H1 (cell line): ENCODE data around the gene GPR141. TPM values are rescaled to one million over a fixed set of nuclear protein-coding genes. Genes with fewer than 3 reads are reported as not detected.

Experiments used
- CTCF ChIA-PET: fragments of 300-600 bp; sonication (Branson Sonifier 250); formaldehyde crosslinking; loops from one replicate; lab custom pipeline; 2021; ENCODE audit not compliant: partially characterized antibody; lab: Charles Lee
- POLR2A ChIA-PET: fragments of 300-600 bp; sonication (Branson Sonifier 250); formaldehyde crosslinking; loops from one replicate; lab custom pipeline; 2021; ENCODE audit warnings: inconsistent platforms; ENCODE audit not compliant: partially characterized antibody; lab: Charles Lee
- DNase-seq, 2 experiments: peaks; one replicate each; pipeline versions ENCODE4 v3.0.0 to v3.0.0-alpha.2; 2010 to 2022; ENCODE audit warnings: low spot score in 2 of 2, low read depth in 1 of 2, mixed read lengths in 1 of 2
- FAIRE-seq: peaks from 2 replicates; lab custom pipeline; 2011; peaks lifted over from hg19 to GRCh38; lab: Jason Lieb, UNC
- H2AFZ ChIP-seq: 2 replicates; pipeline ENCODE4 v1.8.1; 2012; ENCODE audit warnings: low read length, inconsistent platforms
- H2AK5ac ChIP-seq: 2 replicates; pipeline ENCODE4 v1.6.1; 2013; ENCODE audit warnings: low read depth, low read length
- H2BK120ac ChIP-seq: replicated peaks from 2 replicates; pipeline ENCODE3; 2013; ENCODE audit warnings: low read depth, low read length, inconsistent platforms
- H2BK12ac ChIP-seq: 2 replicates; pipeline ENCODE4 v1.6.1; 2013; ENCODE audit warnings: low read depth, low read length
- H2BK15ac ChIP-seq: 2 replicates; pipeline ENCODE4 v1.6.1; 2013; ENCODE audit warnings: low read length
- H2BK20ac ChIP-seq: 2 replicates; pipeline ENCODE4 v1.6.1; 2013; ENCODE audit warnings: low read length
- H2BK5ac ChIP-seq: 2 replicates; pipeline ENCODE4 v1.6.1; 2013; ENCODE audit warnings: low read depth, low read length
- H3K14ac ChIP-seq: 2 replicates; pipeline ENCODE4 v1.6.1; 2013; ENCODE audit warnings: inconsistent platforms; ENCODE audit not compliant: insufficient read length
- H3K18ac ChIP-seq: 2 replicates; pipeline ENCODE4 v1.6.1; 2013; ENCODE audit warnings: low read length; ENCODE audit errors: extremely low read depth
- H3K23ac ChIP-seq: 2 replicates; pipeline ENCODE4 v1.6.1; 2013; ENCODE audit warnings: inconsistent platforms; ENCODE audit not compliant: insufficient read length
- H3K23me2 ChIP-seq: 2 replicates; pipeline ENCODE4 v1.6.1; 2013; ENCODE audit warnings: low read depth, low read length
- H3K27ac ChIP-seq: 2 replicates; pipeline ENCODE4 v1.6.1; 2011; ENCODE audit warnings: low read depth, low read length, inconsistent platforms
- H3K27me3 ChIP-seq, 4 experiments: replicated peaks in 1 of 4; 1 replicate in 1 of 4; 2 replicates in 3 of 4; pipeline versions ENCODE4 v1.6.1 to v1.8.1; 2011 to 2013; ENCODE audit warnings: low read length in 3 of 4, mild to moderate bottlenecking in 3 of 4, inconsistent platforms in 2 of 4, mixed read lengths in 2 of 4, moderate library complexity in 1 of 4; ENCODE audit not compliant: control insufficient read depth in 3 of 4, insufficient read depth in 3 of 4; ENCODE audit errors: extremely low read depth in 1 of 4
- H3K36me3 ChIP-seq, 4 experiments: 2 replicates each; pipeline versions ENCODE4 v1.6.1 to v1.8.1; 2011 to 2013; ENCODE audit warnings: mild to moderate bottlenecking in 4 of 4, low read length in 3 of 4, moderate library complexity in 2 of 4, control low read depth in 1 of 4, inconsistent platforms in 1 of 4; ENCODE audit not compliant: insufficient read depth in 4 of 4, control insufficient read depth in 2 of 4
- H3K4ac ChIP-seq: replicated peaks from 2 replicates; pipeline ENCODE3; 2013; ENCODE audit warnings: low read length, low read depth, mixed read lengths, inconsistent platforms; ENCODE audit not compliant: insufficient read length
- H3K4me1 ChIP-seq, 4 experiments: replicated peaks in 1 of 4; 1 replicate in 1 of 4; 2 replicates in 3 of 4; pipeline versions ENCODE4 v1.6.1 to v1.8.1; 2011 to 2013; ENCODE audit warnings: low read length in 3 of 4, inconsistent platforms in 2 of 4, mixed read lengths in 1 of 4; ENCODE audit not compliant: insufficient read depth in 4 of 4, control insufficient read depth in 3 of 4
- H3K4me2 ChIP-seq, 2 experiments: 2 replicates each; pipeline versions ENCODE4 v1.6.1 to v1.8.1; 2011 to 2013; ENCODE audit warnings: low read depth in 2 of 2, low read length in 2 of 2, control low read depth in 1 of 2, inconsistent platforms in 1 of 2, mild to moderate bottlenecking in 1 of 2; ENCODE audit not compliant: insufficient read depth in 1 of 2
- H3K4me3 ChIP-seq, 4 experiments: fragments of 200-600, 300-600 bp in 1 of 4; sonication (generic), shearing (Covaris generic), sonication (Bioruptor Twin) in 1 of 4; 2 replicates each; pipeline versions ENCODE4 v1.5.1 to v1.8.1; 2011 to 2016; ENCODE audit warnings: low read length in 4 of 4, low read depth in 3 of 4, control low read depth in 2 of 4, inconsistent platforms in 2 of 4, mild to moderate bottlenecking in 2 of 4, mixed read lengths in 1 of 4, moderate library complexity in 1 of 4; ENCODE audit not compliant: insufficient read depth in 2 of 4; ENCODE audit errors: extremely low read depth in 1 of 4
- H3K56ac ChIP-seq: replicated peaks from 2 replicates; pipeline ENCODE3; 2013; ENCODE audit warnings: low read depth, mild to moderate bottlenecking, mixed read lengths, low read length, inconsistent platforms; ENCODE audit not compliant: insufficient read length
- H3K79me1 ChIP-seq: 2 replicates; pipeline ENCODE4 v1.6.1; 2013; ENCODE audit warnings: low read depth, low read length, control low read depth
- H3K79me2 ChIP-seq, 2 experiments: 2 replicates each; pipeline versions ENCODE4 v1.6.1 to v1.8.1; 2012 to 2013; ENCODE audit warnings: low read length in 2 of 2, mild to moderate bottlenecking in 2 of 2, inconsistent platforms in 1 of 2; ENCODE audit not compliant: insufficient read depth in 2 of 2, control insufficient read depth in 1 of 2
- H3K9ac ChIP-seq, 4 experiments: replicated peaks in 1 of 4; 1 replicate in 1 of 4; 2 replicates in 3 of 4; pipeline versions ENCODE4 v1.6.1 to v1.8.1; 2011 to 2013; ENCODE audit warnings: low read depth in 3 of 4, low read length in 3 of 4, control low read depth in 2 of 4, mild to moderate bottlenecking in 2 of 4, moderate library complexity in 2 of 4, inconsistent platforms in 1 of 4; ENCODE audit errors: extremely low read depth in 1 of 4
- H3K9me3 ChIP-seq, 2 experiments: 2 replicates each; pipeline versions ENCODE4 v1.6.1 to v1.8.1; 2012 to 2013; ENCODE audit warnings: mild to moderate bottlenecking in 2 of 2, moderate library complexity in 2 of 2, control low read depth in 1 of 2, inconsistent platforms in 1 of 2, low read depth in 1 of 2, low read length in 1 of 2, mixed read lengths in 1 of 2; ENCODE audit not compliant: insufficient read depth in 2 of 2
- H4K20me1 ChIP-seq, 2 experiments: replicated peaks in 1 of 2; 2 replicates each; pipeline versions ENCODE3 to v1.8.1; 2011 to 2013; ENCODE audit warnings: inconsistent platforms in 2 of 2, low read length in 2 of 2, mild to moderate bottlenecking in 1 of 2; ENCODE audit not compliant: insufficient read depth in 2 of 2, control insufficient read depth in 1 of 2
- H4K5ac ChIP-seq: 2 replicates; pipeline ENCODE4 v1.6.1; 2013; ENCODE audit warnings: low read length, low read depth, mixed read lengths, inconsistent platforms; ENCODE audit not compliant: insufficient read length
- H4K8ac ChIP-seq: 2 replicates; pipeline ENCODE4 v1.8.0; 2013; ENCODE audit warnings: mild to moderate bottlenecking, moderate library complexity, low read length, inconsistent platforms; ENCODE audit not compliant: insufficient read depth; ENCODE audit errors: extremely low read depth
- H4K91ac ChIP-seq: replicated peaks from 2 replicates; pipeline ENCODE3; 2013; ENCODE audit warnings: low read length, mixed read lengths, inconsistent platforms; ENCODE audit not compliant: insufficient read length
- CBX5 ChIP-seq: fragments of 300-800, 300-1000 bp; sonication (generic); IDR thresholded peaks from 2 replicates; pipeline ENCODE4 v1.7.1; 2016; ENCODE audit warnings: antibody characterized with exemption, low read length, low read depth
- KDM1A ChIP-seq: fragments of 200-600, 300-600 bp; sonication (generic); IDR thresholded peaks from 2 replicates; pipeline ENCODE4 v1.7.1; 2016; ENCODE audit warnings: mild to moderate bottlenecking, low read length, borderline replicate concordance
- KDM5A ChIP-seq: fragments of 200-600 bp; IDR thresholded peaks from 2 replicates; pipeline ENCODE4 v1.7.1; 2012; ENCODE audit warnings: mild to moderate bottlenecking, low read length, inconsistent platforms, mixed read lengths
- NANOG ChIP-seq: IDR thresholded peaks from 2 replicates; pipeline ENCODE4 v1.6.1; 2011; ENCODE audit warnings: low read length, low read depth, mild to moderate bottlenecking, inconsistent platforms; ENCODE audit not compliant: insufficient read depth, poor library complexity, severe bottlenecking
- RAD21 ChIP-seq, 2 experiments: IDR thresholded peaks in 1 of 2; conservative IDR thresholded peaks in 1 of 2; 2 replicates each; pipeline ENCODE4 v1.6.1; 2011; ENCODE audit warnings: low read depth in 2 of 2, low read length in 2 of 2, improper control_type of control experiment in 1 of 2, inconsistent platforms in 1 of 2, mild to moderate bottlenecking in 1 of 2, moderate library complexity in 1 of 2
- TAF1 ChIP-seq: IDR thresholded peaks from 2 replicates; pipeline ENCODE4 v1.6.1; 2011; ENCODE audit warnings: mild to moderate bottlenecking, low read depth, low read length
- WGBS, 2 experiments: shearing (Covaris generic) in 1 of 2; methylation state at CpG; one replicate each; pipeline versions ENCODE4 v1.1.6 to v1.1.7; 2013 to 2015; ENCODE audit warnings: low lambda C conversion rate in 2 of 2, mixed read lengths in 2 of 2, inconsistent platforms in 1 of 2, low coverage in 1 of 2, missing lambda C conversion rate in 1 of 2; ENCODE audit not compliant: insufficient replicate concordance in 2 of 2, insufficient coverage in 1 of 2, insufficient read length in 1 of 2; ENCODE audit errors: extremely low coverage in 1 of 2, missing lambda C conversion rate in 1 of 2; 5-methylcytosine and 5-hydroxymethylcytosine counted together
- polyA plus RNA-seq, 7 experiments: library from polyadenylated mRNA; depleted of rRNA in 3 of 7; stranded (reverse) in 5 of 7; unstranded in 2 of 7; fragments of >200 nt in 5 of 7; fragments of 200-250 nt in 2 of 7; gene quantifications; 1 replicate in 5 of 7; 2 replicates in 1 of 7; 4 replicates in 1 of 7; pipeline versions ENCODE4 v1.2.1 to v1.2.3, GENCODE V29; 2011 to 2013; ENCODE audit warnings: missing spikeins in 2 of 7, mixed read lengths in 2 of 7
- total RNA-seq: library from RNA; stranded (reverse); fragmentation: NEBNext Ultra II Directional; extraction: Animal tissue kit (Norgen Biotek cat#: 25700); gene quantifications from 2 replicates; pipeline ENCODE4 v1.2.1, GENCODE V29; 2021

The GPR141 gene
- total and polyA plus RNA-seq, 2 of the 8 experiments (the other 6 are each of a cell fraction or from before 2014, with no cell fraction given), result 0.45 to 1.0 TPM

DNA sequence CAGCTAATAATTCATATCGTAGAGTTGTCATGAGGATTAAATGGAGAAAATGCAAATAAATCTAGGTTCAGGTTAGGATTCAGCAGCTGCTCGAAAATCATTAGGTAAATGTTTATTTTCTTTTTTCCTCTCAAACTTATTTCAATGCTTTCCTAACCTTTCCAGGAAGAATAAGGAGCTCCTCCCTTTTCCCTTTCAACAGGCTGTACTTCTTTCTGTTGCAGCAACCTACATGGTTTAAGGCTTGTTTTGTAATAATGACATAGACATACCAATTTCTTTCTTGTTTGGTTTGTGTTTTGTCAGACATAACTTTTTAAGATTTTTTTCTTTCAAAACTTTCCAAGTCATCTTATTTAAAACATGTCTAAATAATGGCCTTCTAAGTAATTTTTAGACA lies 18.2 kb downstream of the GPR141 start:
- H3K56ac ChIP-seq, result no peak overlapping the region
- H3K14ac ChIP-seq, result no peak overlapping the region
- H2BK12ac ChIP-seq, result no peak overlapping the region
- no peaks in the 10 kb centered on the region; the same call in 1 of the 2 replicates for H3K23me2 ChIP-seq
- H3K23ac ChIP-seq, result no peak overlapping the region
- POLR2A ChIA-PET, result no interaction called here
- no peak overlapping the region for H2AK5ac ChIP-seq
- no peak overlapping the region for H2BK120ac ChIP-seq
- H3K4me3 ChIP-seq, result no peak overlapping the region
- no peaks in the 10 kb centered on the region for H3K36me3 ChIP-seq
- H3K4ac ChIP-seq, result no peak overlapping the region
- H3K27me3 ChIP-seq, result no peaks in the 10 kb centered on the region
- H2BK15ac ChIP-seq, result no peak overlapping the region
- H4K91ac ChIP-seq, result no peak overlapping the region
- H3K79me1 ChIP-seq, result no peaks in the 10 kb centered on the region
- H3K9me3 ChIP-seq, result no peaks in the 10 kb centered on the region
- TF ChIP-seq KDM5A (no peak), KDM1A (no peak), NANOG (no peak), CBX5 (no peak), TAF1 (no peak), RAD21 (IDR thresholded peaks at IDR 0.05 in 1 of 2, conservative IDR thresholded peaks at IDR 0.05 in 1 of 2; ENCODE audit: low read depth in 2 of 2, low read length in 2 of 2) (no peak)
- no peak overlapping the region for H2BK20ac ChIP-seq
- H4K8ac ChIP-seq, result no peak overlapping the region
- FAIRE-seq (no peak), DNase-seq (no peak)
- H3K4me2 ChIP-seq, result no peak overlapping the region
- 89% methylated on average over 2 of the region's 2 CpGs; no CpG with 5 or more reads in 1 of the 2 experiments for WGBS, 2 experiments
- H3K18ac ChIP-seq, result no peak overlapping the region; the same call in 1 of the 2 replicates
- no peak overlapping the region for H4K5ac ChIP-seq
- CTCF ChIA-PET, result interaction anchor here (0.9 kb wide), 1 partner anchor 31 kb away, joined by 5 read pairs; no protein-coding TSS in a partner anchor
- H3K9ac ChIP-seq, result no peak overlapping the region
- H3K27ac ChIP-seq, result no peak overlapping the region
- H3K79me2 ChIP-seq, result no peaks in the 10 kb centered on the region
- peaks cover 0 to 10% (median 7%) of the 10 kb centered on the region in 4 experiments; a peak in 4 of 7 replicates for H3K4me1 ChIP-seq
- H2AFZ ChIP-seq, result no peak overlapping the region
- no peaks in the 10 kb centered on the region for H4K20me1 ChIP-seq
- H2BK5ac ChIP-seq, result no peak overlapping the region
